Amniotic epithelial cell (primary cell): ENCODE data around the gene EGFL7.

ENCODE experiments used
- DNase-seq: peaks from one replicate; pipeline ENCODE4 v3.0.0-alpha.2; 2010; ENCODE audit warnings: low read depth

EGFL7 gene

DNA sequence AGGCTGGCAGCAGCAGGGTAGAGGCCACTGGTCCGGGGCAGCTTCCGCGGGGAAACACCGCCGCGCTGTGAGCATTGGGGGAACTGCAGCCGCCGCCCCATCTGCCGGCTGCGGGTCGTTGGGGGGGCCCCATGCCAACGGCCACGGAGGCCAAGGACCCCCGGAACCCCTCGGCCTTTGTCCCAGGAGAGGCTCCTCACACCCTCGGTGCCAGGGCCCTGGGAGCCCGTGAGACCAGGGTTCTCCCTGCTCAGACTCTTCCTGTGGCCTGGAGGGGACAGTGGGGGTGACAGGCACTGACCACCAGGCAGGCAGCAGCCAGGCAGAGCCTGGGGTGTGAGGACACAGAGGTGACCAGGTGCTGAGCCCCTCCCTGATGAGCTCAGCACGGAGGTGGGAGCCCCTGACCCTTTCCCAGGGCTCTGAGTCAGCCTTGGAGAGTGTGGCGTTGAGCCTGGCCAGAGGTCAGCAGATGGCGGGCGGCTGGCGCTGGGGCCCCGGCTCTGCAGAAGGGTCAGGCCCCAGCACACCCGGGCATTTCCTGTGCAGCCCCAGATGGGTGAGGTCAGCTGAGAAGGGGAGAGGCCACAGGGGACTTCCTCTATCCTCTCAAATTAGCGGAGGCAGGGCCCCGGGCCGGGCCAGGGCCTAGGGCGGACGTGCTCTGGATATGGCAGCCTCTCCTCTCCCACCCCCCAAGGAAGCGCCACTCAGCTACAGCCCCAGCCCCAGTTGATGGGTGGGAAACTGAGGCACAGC, 17.9 kb upstream of the EGFL7 start:
- DNase-seq: peak; percentile 38

DNA sequence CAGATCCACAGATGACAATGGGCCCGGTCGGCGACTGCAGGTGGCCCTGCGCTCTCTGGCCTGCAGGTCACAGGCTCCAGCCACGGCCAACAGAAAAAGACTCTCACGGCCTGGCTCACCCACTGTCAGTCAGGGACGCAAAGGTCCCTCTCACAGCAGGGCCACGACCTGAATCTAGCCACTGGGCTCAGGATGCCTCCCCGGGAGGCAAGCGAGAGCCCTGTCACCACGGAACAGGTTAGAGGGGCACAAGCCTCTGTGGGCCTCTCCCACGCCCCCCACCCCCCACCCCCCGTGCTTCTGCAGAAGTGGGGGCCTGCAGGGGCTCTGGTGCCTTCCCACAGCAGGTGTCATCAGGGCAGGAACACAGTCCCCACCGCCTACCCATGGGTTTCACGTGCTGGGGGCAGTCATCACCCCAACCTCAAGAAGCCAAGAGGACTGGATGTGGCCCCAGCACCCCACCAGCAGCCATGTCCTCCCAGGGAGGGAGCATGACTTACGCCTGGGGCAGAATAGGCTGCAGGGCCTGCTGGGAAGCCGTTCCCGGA, 17.3 kb upstream of the EGFL7 start:
- DNase-seq: no peak

DNA sequence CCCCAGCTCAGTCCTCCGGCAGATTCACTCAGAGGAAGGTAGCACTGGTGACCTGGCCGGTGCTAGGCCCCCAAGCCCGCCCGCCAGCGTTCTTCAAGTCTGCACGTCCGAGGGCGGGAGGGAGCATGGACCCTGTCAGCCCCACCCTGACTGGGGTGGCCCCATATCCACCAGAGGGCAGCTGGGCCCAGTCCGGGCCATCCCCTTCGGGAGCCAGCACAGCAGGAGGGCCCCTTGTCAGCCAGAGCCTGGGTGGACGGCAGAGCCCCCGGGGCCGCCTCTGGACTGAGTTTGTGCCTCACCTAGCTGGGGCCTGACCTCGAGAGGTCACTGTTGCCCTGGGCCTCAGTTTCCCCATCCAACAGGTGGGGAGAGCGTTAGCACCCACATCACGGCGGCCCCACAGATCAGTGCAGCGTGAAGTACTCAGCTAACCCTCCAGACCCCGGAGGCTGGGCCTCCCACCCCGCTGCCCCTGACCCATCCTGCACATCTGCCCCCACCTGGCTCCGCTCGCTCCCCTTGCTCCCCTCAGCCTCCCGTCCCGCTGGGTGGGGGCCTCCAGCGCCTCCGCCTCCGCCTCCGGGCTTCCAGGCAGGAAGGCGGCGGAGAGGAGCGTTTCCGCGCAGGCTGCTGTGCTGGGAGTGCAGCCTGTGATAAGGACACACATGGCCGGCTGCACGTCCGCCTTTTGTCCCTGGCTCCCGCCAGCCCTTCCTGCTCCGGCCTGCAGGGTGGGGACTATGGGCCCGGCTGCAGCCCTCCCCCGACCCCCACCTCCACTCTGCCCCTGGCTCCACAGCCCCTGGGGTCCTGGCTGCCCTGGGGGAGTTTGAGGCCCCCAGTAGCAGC, 16.6 kb upstream of the EGFL7 start:
- no peak for DNase-seq

DNA sequence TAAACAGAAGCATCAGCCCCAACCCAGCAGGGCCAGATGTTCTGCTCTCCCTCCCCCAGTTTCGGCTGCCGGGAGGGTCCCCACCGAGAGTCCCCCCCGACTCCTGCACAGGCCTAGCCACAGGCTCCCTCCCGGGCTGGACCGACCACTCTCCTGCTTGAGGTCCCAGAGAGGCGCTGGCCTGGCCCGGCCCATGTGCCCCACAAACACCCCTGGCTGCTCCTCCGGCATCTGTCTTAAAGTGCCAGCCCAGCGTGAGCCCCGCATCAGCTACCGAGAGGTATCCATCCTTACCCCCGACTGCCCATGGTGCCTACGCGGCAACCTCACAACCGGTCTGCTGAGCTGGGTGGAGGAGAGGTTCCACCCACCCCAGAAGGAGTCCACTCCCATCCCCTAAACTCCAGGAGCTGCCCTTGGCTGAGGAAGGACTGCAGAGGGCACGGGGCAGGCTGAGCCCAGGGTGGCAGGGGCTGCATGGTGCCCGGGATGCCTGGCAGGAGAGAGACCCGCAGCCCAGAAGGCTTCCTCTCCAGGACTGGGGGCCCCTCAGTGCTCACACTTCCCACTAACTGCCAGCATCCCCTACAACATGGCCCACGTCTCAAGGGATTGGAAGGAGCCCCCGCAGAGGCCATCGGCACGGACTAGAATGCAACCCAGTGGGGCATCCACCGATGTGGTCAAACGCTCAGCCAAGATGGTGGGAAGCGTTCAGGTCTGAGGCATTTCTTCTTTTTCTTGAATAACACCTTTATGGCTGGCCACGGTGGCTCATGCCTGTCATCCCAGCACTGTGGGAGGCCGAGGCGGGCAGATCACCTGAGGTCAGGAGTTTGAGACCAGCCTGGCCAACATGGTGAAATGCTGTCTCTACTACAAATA, 15.6 kb upstream of the EGFL7 start:
- no peak for DNase-seq

DNA sequence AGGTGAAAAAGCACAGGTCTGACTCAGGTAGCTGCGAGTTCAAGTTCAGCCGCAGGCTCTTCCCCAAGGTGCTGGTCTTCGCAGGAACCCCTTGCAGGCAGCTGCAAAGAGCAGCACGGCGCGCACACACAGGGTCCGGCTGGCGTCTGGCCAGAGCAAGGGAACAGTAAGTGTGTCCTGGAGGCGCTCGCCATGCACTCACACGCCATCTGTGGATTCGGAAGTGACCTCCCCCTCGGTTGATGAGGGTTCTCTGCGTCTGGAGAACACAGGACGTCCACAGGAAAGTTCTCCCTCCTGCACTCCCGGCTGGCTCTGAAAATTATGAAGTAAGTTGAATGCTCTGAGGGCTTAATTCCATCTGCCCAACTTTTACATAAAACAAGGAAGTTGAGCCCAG, 14.0 kb upstream of the EGFL7 start:
- DNase-seq: no peak

DNA sequence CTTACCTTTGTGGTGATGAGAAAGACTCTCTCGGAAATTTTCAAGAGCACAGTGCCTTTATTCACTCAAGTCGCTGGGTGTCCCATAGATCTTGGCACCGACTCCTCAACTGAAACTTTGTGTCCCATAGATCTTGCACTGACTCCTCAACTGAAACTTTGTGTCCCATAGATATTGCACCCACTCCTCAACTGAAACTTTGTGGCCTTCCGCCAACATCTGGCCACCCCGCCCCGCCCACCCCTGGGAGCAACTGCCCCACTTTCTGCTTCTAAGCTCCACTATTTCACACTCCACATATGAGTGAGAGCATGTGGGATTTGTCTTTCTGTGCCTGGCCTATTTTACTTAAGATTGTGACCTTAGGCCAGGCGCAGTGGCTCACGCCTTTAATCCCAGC, 12.7 kb upstream of the EGFL7 start:
- DNase-seq: no peak

DNA sequence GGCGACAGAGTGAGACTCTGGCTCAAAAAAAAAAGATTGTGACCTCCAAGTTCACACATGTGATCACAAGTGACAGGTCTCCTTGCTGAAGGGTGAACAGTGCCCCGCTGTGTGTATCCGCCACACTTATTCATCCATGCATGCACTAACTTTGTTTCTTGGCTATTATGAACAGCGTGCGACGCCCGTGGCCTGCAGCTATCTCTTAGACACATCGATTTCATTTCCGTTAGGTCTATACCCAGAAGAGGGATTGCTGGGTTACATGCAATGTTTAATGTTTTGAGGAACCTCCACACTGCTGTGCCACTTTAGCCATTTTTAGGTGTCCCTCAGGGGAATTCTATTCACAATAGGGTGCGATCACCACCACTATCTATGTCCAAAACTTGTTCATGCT, 12.1 kb upstream of the EGFL7 start:
- no peak for DNase-seq

DNA sequence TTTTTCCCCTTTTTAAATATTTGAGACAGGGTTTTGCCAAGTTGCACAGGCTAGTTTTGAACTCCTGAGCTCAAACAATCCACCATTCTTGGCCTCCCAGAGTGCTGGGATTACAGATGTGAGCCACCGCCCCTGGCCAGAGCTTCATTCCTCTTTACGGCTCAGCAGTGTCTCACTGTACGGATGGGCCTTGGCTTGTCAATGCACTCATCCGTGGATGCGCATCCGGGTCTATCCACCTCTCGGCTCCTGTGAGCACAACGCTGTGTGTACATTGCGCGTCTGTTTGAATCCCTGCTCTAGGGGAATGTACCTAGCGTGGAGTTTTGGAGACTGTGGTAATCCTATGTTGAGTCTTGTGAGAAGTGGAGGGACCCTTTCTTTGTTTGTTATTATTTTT, 10.9 kb upstream of the EGFL7 start:
- DNase-seq: no peak

DNA sequence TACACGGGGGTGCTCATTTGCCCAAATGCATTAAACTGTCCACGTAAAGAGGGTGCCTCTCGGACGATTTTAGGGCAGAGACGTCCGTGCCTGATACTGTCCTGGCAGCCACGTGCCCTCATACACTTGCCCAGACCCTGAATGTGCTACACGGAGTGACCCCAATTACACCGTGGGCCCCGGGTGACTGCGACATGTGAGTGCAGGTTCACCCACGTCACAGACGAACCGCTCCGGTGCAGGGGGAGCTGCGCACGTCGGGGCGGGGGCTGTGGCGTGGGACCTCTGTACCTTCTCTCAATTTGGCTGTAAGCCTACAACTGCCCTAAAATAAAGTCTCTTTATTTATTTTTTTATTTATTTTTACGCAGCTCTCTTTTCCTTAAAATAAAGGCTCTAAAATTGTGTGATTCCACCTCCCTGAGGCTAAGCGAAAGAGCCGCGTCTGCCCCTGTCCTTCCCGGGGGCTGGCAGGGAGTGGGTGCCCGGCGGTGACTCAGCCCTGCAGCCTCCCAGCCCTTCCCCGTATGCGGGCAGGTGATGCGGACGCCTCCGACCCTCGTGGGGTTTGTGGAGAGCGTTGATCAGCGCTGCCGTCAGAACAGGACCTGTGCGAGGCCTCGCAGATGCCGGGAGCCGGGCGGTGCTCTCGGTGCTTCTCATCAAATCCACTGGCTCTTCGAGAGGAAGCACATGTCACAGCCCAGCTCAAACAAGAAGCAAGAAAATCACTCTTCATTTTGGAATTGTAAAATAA, 9.2 kb upstream of the EGFL7 start:
- no peak for DNase-seq

DNA sequence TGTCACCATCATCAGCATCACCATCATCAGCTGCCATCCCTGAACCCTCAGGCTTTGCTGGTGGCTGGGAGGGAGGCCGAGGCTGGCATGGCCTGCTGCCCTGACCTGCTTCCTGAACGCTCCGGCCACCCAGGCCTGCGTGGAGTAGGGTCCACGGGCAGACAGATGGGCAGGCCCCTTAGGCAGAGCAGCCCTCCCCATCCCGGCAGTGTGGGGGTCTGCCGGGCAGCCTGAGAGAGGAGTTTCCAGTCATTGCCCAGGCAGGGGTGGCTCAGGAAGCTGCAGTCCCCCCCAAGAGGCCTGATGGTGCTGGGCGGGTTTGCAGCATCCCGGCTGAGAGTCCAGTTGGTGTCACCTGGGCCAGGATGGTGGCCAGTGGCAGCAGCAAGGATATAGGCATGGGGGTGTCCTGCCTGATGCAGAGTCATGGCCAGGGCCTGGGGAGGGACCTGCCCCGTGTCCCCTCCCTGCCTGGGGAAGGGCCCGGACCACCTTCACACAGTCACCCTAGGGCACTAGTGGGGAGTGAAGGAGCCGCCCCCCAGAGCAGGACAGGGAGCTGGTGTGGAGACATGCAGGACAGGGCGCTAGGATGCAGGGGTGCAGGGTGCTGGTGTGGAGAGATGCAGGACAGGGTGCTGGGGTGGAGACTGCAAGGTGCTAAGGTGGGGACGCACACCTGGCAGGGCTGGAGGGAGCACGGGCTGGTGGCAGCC, 7.7 kb upstream of the EGFL7 start:
- no peak for DNase-seq

DNA sequence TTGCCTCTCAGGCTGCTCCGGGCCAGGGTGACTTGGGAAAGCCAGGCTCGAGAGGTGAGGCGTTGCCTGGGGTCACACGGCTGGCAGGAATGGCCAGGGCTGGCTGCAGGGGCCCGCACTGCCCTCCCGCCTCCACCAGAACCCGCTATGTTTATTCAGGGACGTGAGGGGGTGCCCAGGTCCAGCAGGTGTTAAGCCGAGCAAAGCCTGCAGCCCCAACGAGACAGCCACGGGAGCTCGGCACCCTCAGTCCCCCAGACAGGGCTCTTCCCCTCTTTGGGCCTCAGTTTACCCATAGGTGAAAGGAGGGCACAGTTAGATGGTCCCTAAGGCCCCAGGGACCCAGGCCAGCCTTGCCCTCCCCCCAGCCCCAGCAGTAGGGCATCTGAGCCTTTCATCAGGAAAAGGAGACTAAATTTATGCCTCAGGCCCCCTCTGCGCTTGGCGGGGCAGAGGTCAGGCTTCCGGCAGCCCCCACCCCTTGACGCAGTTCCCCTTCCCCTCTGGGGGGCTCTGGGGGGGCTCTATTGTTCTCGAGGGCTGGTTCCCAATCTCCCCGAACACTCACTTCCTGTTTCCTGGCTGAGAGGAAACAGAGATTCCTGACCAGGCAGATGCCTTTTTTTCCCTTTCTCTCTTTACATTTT, 7.1 kb upstream of the EGFL7 start:
- no peak for DNase-seq

DNA sequence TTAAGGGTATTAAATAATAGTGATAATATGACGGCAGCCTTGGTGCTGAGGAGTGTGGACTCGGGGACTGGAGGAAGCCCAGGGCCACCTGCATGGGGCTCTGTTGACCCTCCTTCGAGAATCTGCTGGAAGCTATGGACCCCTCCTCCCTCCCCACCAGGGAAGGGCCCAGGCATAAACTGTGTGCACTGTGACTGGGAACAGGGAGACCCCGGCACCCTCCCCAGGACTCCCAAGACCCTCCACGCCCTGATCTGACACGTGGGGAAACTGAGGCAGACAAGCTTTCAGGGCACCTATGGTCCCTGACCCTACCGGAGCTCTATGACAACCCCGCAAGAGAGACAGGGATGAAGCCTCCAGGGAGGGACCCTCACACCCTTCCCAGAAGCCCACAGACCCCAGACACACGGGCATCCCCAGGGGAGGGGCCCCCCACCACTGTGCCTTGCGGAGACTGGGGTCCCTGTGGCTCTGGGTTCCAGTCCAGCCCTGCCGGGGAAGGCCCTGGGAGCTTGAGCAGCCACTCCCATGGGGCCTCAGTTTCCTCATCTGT, 6.5 kb upstream of the EGFL7 start:
- DNase-seq: no peak

DNA sequence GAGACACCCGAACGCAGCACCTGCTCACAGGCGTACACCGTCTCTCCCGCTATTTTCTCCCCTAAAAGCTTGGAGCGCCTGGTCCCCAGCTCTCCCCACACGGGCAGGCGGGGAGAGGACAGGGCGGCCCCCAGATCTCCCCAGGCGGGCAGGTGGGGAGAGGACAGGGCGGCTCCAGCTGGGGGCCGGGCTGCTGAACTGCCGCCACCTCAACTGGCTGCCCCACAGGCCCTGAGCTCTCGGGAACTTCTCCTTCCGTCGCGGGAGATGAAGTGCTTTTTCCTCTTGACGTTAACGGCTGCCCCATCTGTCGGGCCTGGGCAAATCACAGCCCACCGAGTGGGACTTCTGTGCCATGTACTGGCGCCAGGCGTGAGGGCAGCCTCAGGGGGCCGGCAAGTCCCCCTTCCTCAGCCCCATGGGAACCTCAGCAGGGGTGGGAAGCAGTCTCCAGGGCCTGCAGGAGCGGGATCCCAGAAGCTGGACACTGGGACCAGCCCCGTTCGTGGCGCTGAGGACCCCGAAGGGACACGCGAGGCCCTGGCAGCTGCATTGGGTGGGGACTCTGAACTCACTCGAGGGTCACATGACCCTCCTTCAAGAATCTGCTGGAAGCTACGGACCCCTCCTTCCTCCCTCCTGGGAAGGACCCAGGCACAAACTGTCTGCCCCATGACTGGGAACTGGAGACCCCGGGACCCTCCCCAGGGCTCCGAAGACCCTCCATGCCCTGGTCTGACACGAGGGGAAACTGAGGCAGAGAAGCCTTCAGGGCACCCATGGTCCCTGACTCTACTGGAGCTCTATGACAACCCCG, 5.7 kb upstream of the EGFL7 start:
- DNase-seq: no peak

DNA sequence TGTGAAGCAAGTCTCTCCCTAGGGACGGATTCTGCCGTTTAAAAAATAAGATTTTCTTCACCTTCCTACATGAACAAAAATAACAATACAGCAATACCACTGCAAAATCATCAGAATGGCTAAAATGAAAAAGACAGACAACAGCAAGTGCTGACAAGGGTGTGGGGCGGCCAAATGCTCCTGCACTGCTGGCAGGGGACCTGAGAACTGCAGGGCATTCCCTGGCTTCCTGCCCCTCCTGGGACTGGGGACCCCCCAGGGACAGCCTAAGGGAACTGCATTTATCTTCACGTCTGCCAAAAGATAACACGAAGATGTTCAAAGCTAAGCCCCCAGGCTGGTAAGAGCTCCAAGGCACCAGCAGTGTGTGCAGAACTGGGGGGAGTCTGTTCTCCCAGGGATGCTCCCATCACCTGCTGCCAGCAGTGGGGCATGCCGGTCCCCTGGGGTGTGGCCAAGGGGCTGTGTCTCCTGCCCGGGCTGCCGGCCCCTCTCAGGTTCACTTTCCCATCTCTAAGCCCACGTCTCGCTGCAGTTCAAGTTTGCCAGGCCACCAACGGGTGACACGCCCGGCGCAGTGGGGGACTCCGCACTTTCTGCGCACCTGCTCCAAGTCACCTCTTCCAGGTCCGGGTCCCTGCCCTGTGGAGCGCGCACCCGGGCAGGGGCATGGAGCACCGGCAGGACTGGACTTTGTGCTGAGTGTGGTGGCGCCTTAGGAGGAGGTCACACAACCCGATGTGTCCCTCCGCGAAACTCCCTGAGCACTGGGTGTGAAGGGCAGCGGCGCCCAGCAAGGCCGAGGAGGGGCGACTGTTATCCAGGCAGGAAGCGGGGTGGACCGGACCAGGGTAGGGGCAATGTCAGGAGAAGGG, 4.5 kb upstream of the EGFL7 start:
- DNase-seq: no peak

DNA sequence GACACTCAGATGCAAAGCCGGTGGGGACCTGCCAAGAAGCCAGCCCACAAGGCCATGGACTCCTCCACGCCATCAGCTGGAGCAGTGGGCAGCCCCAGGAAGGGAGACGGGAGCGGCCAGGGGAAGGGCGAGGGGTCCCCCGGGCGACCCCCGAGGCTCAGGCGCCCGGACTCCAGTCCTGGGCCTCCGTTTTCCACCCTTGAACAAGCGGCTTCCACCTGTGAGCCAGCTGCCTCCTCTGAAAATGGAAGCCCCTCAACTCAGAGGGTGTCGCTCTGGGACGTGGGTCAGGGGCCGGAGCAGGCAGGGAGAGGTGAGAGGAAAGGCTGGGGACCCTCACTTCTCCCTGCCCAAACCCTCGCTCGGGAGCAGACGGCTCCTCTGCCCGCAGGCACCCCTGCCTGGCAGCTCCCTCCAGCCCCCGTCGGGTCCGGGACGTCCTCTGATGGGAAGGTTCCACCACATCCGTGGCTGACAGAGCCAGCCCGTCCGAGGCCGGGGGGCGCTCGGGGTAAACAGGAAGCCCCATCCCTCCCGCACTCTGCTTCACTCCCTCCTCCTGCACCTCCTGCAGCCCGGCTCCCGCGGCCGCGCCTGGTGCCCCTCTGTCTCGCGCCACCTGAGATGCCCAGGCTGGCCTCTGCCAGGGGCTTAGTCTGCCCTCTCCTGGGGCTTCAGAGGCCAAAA, 3.7 kb upstream of the EGFL7 start:
- no peak for DNase-seq

DNA sequence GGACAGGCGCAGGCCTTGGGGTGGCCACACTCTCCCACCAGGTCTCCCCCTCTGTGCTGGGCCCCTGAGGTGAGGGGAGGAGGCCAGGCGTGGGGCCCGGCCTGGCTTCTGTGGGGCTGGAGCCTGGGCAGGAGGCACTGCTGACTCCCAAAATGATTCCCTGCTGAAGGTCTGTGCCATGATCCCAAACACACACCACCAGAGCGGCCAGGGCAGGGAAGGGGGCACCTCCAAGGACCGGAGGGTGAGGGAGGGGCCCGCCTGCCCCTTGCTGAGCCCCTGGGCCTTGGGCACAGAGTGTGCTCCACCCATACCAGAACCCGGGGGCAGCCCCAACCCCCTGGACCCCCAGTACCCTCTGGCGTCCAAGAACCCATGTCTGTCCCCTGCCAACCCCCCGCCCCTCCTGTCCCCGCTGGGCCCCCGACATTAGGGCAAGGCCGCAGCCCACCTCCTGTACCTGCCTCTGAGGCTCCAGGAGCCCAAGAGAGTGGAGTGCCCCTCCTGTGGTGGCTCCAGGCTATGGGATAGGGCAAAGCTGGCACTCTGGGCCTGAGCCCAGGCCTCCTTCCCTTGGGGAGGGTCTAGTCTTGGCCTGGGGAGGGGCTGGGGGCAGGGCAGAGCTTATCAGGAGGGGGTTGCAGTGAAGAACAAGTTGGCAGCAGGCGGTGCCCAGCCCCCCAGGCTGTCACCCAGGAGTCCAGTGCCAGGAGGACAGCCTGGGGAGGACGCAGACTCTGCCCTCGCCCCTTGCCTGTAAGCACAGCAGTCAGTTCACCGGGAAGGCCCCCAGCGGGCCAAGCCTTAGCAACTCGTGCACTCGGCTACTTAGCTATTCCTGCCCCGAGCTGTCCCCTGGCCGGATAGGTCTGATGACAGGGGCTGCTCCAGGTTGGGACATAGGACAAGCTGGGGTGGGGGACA, 2.6 kb upstream of the EGFL7 start:
- no peak for DNase-seq
